Measurements from ENCODE around the gene STRN. TPM values are rescaled to one million over a fixed set of nuclear protein-coding genes. Genes with fewer than 3 reads are reported as not detected.

Gene STRN, protein sequence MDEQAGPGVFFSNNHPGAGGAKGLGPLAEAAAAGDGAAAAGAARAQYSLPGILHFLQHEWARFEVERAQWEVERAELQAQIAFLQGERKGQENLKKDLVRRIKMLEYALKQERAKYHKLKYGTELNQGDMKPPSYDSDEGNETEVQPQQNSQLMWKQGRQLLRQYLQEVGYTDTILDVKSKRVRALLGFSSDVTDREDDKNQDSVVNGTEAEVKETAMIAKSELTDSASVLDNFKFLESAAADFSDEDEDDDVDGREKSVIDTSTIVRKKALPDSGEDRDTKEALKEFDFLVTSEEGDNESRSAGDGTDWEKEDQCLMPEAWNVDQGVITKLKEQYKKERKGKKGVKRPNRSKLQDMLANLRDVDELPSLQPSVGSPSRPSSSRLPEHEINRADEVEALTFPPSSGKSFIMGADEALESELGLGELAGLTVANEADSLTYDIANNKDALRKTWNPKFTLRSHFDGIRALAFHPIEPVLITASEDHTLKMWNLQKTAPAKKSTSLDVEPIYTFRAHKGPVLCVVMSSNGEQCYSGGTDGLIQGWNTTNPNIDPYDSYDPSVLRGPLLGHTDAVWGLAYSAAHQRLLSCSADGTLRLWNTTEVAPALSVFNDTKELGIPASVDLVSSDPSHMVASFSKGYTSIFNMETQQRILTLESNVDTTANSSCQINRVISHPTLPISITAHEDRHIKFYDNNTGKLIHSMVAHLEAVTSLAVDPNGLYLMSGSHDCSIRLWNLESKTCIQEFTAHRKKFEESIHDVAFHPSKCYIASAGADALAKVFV
- total RNA-seq = 14.9 and 18.5 TPM in 2 replicates

DNA sequence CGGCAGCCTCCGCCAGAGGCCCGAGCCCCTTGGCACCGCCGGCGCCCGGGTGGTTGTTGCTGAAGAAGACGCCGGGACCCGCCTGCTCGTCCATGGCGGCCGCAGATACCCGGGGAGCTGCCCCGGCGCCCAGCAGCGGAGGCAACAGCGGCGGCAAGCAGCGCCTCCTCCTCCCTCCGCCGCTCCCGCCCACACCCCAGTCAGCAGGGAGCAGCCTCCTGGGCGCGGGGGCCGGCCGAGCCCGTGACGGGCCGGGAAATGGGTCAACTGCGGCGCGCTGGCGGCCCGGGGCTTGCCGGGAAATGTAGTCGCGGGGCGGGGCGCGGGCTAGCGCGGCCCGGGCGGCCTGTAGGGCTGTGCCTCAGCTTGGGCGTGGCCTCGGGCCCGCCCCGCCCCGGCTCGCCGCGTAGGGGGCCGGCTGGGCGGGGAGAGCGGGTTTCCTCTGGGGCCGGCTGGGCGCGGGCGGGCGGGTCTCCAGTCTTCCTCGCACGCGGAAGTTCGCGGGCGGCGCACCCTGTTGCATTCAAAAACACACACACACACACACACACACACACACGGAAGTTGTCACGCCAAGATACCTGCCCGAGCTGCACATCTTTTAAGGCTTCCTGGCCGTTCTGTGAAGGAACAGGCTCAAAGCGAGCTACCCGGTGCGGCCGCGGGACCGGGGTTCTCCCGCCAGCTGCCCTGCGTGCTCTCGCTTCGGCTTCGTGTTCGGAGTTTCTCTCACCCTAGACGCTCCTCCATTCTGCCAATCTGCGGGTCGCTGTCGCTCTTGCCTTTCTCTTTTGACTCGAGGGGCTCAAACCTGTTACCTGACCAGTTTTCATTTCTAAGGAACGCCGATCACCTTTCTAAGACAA lies at the start of gene STRN:
STRN (minus strand) TSS at position 167 of the 866 bp plus-strand sequence; CDS start at position 94, 73 bp downstream.

Other genes starting within 250 kb of the STRN start
- 27.9 and 28.7 TPM in 2 replicates for gene HEATR5B, start 117.8 kb upstream of the STRN start, total RNA-seq
- gene GPATCH11, start 118.0 kb upstream of the STRN start, total RNA-seq = 6.5 and 7.1 TPM in 2 replicates
- gene EIF2AK2, start 190.4 kb upstream of the STRN start, total RNA-seq = 23.7 and 98.2 TPM in 2 replicates
- gene SULT6B1, start 222.1 kb upstream of the STRN start, total RNA-seq = not detected in 2 replicates
- 13.0 and 17.9 TPM in 2 replicates for gene CEBPZOS, start 230.0 kb upstream of the STRN start, total RNA-seq

Measured in epithelial cell of umbilical artery (primary cell).